GM12864 (cell line): ENCODE measurements around the gene TINAGL1.

Experiments
- DNase-seq: peaks from one replicate; pipeline ENCODE4 v3.0.0-alpha.2; 2011; ENCODE audit warnings: low read depth
- H3K4me3 ChIP-seq: 2 replicates; pipeline ENCODE4 v1.5.1; 2011; ENCODE audit warnings: mild to moderate bottlenecking, low read depth, low read length, control low read depth
- TF ChIP-seq, protein P1 (sequence below): IDR thresholded peaks from 2 replicates; pipeline ENCODE4 v1.5.1; 2011; ENCODE audit warnings: low read depth, mild to moderate bottlenecking, moderate library complexity, low read length, control low read depth, inconsistent platforms; ENCODE audit errors: missing control alignments

The TINAGL1 gene

GRCh38 chr1:31620631-31621497 is 44.5 kb downstream of the TINAGL1 start:
- no peak overlapping the region for H3K4me3 ChIP-seq
- DNase-seq, result no peak
- TF ChIP-seq, protein P1, sequence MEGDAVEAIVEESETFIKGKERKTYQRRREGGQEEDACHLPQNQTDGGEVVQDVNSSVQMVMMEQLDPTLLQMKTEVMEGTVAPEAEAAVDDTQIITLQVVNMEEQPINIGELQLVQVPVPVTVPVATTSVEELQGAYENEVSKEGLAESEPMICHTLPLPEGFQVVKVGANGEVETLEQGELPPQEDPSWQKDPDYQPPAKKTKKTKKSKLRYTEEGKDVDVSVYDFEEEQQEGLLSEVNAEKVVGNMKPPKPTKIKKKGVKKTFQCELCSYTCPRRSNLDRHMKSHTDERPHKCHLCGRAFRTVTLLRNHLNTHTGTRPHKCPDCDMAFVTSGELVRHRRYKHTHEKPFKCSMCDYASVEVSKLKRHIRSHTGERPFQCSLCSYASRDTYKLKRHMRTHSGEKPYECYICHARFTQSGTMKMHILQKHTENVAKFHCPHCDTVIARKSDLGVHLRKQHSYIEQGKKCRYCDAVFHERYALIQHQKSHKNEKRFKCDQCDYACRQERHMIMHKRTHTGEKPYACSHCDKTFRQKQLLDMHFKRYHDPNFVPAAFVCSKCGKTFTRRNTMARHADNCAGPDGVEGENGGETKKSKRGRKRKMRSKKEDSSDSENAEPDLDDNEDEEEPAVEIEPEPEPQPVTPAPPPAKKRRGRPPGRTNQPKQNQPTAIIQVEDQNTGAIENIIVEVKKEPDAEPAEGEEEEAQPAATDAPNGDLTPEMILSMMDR, result no peak

- DNase-seq, result no peak
- no peak overlapping the region for H3K4me3 ChIP-seq
- TF ChIP-seq, protein P1, result no peak
Measured at GRCh38 chr1:31621498-31621820, 45.1 kb downstream of the TINAGL1 start.

DNA sequence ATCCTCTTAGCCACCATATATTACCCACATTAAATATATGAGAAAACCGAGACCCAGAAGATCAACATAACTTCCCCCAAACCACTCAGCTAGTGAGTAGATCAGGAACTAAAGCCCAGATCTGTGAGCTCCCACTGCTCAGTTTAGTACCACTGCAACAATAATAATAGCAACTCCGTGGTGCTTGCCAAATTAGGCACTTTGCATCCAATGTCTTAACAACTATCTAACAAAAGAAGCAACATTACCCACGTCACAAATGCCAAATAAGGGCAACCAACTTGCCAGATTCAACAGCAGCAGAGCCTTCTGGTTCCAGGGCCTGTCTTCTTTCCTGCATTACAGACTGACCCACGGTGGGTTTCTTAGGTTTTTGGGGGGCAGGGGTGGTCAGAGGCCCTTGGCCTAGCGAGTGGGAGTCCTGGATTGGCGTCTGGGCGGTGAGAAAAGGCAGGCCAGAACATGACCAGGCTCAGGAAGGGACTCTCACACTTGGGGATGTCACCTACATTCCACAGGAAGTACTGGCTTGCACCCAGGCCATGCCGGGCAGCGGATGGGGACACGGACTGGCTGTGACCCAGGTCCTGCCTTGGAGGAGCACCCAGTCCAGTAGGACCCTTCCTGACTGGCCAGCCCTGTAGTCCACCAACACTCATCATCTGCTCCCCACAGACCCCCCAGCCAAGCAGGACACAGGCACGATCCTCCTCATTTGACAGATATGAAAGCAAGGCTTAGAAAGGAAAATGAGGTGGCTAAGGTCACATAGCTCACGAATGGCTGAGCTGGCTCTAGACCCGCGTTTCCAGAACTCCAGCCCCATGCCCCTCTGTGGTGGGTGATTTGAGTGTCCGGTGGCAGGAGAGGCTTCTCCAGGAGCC is 45.8 kb downstream of the TINAGL1 start:
- TF ChIP-seq, protein P1, result no peak
- H3K4me3 ChIP-seq, result no peak overlapping the region
- no peak for DNase-seq

DNA sequence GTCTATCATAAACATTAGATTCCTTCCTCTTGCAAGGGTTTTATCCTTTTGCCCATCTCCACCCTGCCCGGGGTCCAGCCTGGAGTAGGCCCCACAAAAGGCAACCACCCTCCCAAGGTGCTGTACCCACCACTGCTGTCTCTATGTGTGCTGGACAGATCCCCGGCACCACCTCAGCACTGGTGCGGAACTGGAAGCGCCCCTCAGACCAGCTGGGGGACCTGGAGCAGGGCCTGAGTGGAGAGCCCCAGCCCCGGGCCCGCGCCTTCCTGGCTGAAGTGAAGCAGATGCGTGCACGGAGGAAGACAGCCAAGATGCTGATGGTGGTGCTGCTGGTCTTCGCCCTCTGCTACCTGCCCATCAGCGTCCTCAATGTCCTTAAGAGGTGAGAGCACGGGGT is 47.0 kb downstream of the TINAGL1 start:
- no peak for DNase-seq
- TF ChIP-seq, protein P1, result no peak

DNA sequence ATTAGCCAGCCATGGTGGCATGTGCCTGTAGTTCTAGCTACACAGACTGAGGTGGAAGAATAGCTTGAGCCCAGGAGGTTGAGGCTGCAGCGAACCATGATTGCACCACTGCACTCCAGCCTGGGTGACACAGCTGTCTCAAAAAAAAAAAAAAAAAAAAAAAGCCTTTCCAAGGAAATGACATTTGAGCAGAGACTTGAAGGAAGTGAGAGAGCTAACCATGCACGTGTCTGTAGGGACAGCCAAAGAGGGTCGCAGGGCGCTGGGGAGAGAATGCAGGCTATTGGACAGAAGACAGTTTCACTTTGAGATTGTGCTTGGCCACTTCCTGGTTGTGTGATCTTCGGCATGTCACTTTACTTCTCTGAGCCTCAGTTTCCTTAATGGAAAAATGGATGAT is 48.0 kb downstream of the TINAGL1 start:
- DNase-seq, result no peak
- TF ChIP-seq, protein P1, result no peak
- no peak overlapping the region for H3K4me3 ChIP-seq

More for the DNA sequence above, 47.0 kb downstream of the TINAGL1 start:
- no peak overlapping the region for H3K4me3 ChIP-seq

GRCh38 chr1:31624731-31625514 is 48.6 kb downstream of the TINAGL1 start:
- TF ChIP-seq, protein P1, result no peak
- H3K4me3 ChIP-seq, result no peak overlapping the region
- DNase-seq, result no peak
